Measurements from ENCODE around the gene GARIN1A.

GARIN1A gene

DNA sequence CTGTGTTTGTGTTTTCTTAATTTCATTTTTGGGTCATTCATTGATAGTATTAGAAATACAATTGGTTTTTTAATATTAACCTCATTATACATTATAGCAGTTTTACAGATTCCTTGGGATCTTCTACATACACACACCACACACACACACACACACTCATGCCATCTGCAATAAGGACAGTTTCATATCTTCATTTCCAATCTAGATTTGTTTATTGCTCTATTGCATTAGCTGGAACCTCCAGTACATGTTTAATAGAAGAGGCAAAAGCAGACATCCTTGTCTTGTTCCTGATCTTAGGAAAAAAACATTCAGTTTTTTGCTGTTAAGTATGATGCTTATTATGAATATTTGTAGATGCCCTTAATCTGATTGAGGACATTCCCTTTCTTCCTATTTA, 49.3 kb downstream of the GARIN1A start:
- no peak for DNase-seq
